Kasumi-1 (cell line): Measurements from ENCODE around the gene HM13.
A peak's percentile ranks its signal among the peaks of the same experiment; 100 is the strongest.
"Not testable (repeated sequence)": the region's sequence is repeated elsewhere in the genome, so short reads cannot be mapped to it uniquely, and the experiment has no call there.

Experiments
- DNase-seq, 2 experiments: peaks; one replicate each; lab custom pipeline; 2025; lab: John Stamatoyannopoulos, UW

HM13 gene

DNA sequence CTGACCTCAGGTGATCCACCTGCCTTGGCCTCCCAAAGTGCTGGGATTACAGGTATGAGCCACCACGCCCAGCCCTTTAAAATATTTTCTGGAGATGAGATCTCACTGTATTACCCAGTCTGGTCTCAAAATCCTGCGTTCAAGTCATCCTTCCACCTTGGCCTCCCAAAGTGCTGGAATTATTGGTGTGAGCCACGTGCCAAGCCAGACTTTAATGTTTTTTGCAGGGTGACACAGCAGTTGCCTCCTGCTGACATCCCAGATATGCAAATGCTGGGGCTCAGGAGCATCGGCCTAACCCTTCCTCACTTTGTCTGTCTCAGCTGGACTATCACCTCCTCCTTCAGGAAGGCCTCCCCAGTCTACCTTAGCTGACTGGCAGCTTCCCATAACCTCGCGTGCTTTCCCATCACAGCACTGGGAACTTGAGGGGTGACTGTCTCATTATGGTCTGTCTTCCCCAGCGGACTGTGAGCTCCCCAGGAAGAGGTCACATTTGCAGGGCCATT is 76.5 kb downstream of the HM13 start:
- no peak for DNase-seq

DNA sequence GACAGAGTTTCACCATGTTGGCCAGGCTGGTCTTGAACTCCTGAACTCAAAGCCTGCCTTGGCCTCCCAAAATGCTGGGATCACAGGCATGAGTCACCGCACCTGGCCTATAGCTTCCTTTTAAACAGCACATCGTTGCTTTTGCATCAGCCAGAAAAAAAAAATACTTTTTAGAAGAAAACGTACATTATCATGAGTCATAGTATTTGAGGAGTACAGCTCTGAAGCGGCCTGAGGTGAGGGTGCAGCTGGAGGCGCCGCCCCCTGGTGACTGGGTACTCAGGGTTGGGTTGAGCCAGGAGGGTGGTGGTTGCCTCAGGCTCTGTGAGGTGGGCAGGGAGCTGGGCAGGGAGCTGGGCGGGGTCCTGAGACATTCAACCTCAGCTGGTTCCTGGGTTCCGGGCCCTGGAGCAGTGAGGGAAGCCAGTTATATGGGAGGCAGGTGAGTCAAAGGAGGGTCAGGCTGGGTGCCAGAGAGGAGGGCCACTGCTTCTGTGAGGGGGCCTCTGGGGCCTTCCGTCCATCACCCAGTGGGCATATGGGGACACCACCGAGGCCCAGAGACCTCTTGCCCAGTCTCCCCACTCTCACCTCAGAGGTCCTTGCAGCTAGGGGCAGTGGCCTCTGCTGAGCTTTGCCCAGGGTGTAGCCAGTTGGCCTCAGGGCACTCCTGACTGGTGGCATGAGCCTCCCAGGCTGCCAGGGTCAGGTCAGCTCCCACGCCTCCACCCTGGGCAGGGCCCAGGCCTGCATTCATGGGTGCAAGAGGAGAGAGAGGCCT is 79.2 kb downstream of the HM13 start:
- no peak for DNase-seq

DNA sequence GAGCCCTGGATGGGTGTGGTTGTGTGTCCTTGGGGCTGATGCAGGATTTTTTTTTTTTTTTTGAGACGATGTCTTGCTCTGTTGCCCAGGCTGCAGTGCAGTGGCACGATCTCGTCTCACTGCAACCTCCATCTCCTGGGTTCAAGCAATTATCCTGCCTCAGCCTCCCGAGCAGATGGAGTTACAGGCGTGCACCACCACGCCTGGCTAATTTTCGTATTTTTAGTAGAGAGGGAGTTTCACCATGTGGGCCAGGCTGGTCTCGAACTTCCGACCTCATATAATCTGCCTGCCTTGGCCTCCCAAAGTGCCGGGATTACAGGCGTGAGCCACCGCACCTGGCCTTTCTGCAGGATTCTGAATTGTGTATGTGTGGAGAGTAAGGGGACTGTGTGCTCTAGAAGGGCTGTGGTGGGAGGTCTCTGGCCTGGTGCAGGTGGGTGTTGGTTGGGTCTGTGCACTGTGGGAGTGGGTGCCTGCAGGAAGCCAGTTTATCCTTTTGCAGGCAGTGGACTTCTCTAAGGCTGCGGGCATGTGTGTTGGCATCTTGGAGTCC is 79.8 kb downstream of the HM13 start:
- no peak for DNase-seq

DNA sequence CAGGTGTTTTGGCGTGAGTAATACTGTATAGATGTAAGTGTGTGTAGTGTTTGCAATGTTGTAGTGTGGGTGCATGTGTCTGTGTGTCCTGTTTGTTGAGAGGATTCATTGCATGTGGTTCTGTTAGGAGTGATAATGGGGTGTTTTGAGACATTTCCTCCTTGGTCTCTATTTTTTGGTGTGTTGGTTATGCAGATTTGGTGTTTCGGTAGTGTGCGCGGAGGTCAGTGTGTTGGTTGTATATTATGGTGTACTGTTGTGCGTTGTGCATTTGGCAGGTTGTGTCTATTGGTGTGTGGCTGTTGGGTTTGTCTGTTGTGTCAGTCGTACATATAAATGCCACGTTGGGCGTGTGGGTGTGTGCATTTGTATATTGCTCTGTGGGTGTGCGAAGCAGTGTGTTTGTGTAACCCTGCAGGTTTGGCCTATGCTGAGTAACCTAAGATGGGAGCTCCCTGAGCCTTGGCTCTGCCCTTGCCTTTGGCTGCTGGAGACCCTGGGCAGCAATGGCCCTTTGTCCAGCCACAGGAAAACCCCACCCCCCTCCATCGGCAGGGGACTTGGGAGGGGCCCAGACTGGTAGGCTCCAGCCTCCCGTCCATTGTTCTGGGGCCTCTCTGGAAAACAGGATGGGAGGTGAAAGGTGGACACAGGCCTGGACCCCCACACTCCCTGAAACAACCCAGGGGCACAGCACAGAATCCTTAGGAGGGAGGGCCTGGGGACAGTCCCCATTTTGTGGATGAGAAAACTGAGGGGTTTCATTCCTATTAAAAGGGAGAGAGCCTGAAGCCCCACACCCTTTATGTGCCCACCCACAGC is 80.5 kb downstream of the HM13 start:
- no peak for DNase-seq

DNA sequence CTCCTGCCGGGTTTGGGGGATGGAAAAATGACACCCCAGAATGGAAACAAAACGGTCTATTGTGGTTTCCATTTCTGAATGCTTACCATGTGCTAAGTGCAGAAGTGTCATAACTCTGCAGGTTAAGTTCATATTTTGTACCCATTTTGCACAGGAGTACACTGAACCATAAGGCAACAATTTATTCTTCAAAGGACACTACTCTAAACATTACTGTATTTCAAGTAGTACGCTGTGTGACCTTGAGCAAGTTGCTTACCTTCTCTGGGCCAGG is 81.1 kb downstream of the HM13 start:
- DNase-seq, result no peak

DNA sequence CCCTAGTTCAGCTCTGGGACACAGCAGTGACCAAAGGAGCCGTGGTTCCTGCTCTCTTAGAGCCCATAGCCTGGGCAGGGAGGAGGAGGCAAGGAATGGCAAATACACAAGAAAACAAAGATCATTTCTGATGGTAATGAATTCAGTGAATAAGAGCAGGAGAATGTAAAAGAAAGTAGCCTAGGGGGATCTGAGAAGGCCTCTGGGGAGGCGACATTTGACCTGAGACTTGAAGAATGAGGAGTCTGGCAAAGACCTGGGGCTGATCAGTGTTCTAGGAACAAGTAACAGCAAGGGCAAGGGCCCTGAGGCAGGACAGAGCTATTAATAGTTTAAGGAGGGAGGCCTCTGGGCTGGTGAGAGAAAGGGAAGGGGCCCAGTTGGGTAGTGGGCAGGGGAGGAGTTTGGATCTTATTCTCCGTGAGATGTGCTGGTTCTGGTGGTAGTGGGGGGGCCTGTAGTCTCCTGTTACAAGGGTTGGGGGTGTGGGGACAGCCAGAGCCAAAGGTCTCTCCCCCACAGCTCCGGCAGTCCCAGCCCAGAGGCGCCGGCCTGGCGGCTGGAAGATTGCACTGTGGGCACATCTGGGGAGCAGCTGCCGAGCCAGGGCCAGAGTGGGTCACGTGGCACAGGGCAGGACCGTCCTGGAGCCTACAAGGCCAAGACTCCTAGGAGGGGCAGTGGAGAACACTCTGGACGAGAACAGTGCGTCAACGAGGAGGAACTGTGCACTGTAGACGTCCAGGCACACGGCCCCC is 81.6 kb downstream of the HM13 start:
- DNase-seq, result no peak

DNA sequence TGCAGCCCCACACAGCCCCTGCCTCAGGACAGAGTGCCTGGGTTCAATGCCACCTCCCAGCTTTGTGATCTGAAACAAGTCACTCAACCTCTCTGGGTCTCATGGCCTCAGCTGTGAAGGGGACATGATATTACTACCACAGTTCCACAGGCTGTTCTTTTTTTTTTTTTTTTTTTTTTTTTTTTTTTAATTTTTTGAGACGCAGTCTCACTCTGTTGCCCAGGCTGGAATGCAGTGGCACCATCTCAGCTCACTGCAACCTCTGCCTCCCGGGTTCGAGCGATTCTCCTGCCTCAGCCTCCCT is 82.1 kb downstream of the HM13 start:
- DNase-seq, result not testable (repeated sequence)

DNA sequence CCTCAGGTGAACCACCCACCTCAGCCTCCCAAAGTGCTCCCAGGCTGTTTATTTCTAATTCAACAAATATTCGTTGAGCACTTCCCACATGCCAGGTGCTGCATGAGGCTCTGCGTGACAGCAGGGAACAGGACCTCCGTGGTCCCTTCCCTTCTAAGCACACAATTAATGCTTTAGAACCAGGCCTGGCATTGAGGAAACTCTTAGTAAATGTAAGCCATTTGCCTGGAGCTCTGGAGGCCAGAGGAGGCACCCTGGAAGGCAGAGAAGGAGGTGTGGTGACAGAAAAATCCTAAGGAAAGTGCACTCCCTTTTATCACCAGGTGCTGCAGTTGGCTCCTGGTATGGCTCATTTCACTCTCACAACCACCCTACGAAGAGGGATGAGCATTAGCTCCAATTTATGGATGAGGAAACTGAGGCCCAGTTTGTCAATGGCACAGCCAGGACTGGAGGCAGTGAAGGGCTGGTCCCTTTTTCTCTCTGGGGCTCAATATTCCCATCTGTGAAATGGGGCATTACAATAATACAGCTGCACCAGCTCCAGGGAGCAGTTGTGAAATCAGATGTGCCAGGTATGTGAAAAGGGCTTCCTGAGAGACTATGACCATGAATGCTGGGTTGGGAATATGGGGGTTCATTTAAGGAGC is 82.7 kb downstream of the HM13 start:
- DNase-seq, result no peak

DNA sequence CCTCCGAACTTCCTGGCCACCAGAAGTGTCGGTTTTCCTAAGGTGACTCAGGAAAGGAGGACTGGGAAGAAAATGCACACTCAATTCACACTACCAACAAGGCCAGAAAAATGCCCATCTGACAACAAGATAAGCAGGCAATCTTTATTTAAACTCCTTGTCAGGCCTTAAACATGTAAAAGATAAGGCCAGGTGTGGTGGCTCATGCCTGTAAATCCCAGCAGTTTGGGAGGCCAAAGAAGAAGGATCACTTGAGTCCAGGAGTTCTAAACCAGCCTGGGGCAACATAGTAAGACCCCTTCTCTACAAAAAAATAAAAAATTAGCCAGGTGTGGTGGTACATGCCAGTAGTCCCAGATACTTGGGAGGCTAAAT is 83.2 kb downstream of the HM13 start:
- no peak for DNase-seq

DNA sequence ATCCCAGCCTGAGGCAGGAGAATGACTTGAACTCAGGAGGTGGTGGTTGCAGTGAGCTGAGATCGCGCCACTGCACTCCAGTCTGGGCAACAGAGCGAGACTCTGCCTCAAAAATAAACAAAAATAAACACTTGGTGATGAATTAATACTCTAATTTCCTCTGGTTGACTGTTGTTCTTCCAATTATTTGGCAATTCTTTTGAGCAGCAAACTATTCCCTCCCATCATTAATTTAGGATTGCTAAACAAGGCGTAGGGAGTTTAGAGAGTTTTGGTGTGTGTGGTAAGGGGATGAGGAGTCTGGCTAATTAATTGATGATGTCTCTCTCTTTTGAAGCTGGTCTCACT is 88.2 kb downstream of the HM13 start:
- DNase-seq, result no peak

DNA sequence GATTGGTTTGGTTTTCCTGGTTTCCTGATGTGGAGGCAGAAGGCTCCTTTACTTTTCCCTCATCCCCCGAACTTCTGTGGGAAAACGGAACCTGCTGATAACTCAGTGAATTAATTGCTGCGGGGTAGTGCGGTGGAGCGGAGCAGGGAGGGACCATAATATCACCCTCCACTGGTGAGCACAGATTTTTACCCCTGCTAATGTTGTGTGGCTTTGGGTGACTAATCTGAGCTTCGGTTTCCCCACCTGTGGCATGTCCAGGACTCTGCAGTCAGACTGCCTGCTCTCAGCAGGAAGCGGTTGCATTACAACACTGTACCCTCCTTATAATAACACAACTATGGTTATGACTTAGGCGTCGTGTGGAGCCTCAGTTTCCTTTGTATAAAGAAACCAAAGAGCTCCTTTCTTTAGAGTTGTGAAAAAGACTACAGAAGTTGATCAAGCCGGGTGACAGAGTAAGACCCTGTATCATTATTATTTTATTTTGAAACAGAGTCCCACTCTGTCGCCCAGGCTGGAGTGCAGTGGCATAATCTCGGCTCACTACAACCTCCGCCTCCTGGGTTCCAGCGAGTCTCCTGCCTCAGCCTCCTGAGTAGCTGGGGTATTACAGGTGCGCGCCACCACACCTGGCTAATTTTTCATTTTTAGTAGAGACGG is 88.7 kb downstream of the HM13 start:
- DNase-seq, result peak; percentile 29 to 47

DNA sequence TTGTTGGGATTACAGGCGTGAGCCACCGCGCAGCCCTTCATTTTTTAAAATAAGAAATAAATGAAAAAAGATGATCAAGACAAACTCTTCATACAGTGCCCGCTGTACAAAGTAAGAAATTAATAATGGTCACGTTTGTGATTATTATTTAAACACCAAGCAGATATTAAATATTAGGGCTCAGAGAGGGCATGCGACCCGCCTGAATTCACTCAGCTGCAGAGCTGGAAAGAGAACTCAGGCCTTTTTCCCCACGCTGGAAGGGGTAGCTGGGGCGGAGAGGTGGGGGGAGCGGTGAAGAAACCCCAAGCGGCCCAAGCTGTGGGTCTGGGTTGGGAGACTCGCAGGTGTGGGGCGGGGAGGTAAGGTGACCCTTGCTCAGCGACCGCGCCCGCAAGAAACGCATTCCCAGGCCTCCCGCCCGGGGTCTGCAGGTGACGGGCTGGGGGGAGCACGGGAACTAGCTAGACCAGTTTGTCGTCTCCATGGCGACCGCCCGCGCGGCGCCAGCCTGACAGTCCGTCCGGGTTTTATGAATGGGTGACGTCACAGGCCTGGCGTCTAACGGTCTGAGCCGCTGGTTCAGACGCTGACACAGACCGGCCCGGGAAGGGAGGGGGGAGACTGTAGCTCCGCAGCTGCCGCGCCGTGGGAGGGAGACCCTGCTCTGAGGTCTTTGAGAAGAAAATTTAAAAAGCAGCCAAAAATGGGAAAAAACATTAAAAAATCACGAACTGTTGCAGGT is 89.8 kb downstream of the HM13 start:
- peak; percentile 73 to 81 for DNase-seq

DNA sequence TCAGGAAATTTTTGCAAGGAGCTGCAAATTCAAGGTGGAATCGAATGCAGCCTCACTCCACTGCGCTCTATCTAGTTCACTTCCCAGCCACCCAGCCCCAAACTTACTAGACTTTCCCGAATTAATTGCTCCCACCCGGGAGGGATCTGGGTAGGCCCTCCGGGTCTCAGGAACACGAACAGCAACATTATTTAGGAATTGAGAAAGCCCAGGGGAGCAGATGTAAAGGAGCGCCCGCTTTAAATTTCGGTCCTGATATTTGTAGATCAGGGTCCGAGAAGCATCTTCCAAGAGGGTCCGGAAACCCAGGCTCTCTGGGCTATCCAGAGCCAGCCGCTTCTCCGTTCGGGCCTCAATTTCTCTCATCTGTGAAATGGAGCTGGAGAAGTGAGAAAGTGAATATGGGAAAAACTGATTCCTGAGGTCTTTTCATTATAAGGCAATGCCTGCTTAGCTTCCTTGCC is 90.4 kb downstream of the HM13 start:
- no peak for DNase-seq

DNA sequence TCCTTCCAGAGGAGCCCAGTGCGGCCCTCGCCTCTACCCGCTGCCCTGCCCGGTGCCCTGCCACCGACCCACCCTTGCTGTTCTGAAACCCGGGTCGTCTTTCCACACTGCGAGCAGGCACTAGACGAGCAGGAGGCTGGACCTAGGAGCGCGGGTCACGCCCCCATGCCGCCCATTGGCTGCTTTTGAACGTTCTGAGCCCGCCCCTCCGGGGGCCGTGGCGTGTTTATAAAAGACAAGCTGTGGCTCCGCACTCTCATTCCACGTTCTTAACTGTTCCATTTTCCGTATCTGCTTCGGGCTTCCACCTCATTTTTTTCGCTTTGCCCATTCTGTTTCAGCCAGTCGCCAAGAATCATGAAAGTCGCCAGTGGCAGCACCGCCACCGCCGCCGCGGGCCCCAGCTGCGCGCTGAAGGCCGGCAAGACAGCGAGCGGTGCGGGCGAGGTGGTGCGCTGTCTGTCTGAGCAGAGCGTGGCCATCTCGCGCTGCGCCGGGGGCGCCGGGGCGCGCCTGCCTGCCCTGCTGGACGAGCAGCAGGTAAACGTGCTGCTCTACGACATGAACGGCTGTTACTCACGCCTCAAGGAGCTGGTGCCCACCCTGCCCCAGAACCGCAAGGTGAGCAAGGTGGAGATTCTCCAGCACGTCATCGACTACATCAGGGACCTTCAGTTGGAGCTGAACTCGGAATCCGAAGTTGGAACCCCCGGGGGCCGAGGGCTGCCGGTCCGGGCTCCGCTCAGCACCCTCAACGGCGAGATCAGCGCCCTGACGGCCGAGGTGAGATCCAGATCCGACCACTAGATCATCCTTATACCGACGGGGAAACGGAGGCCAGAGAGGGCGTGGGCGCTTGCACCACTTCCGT is 91.0 kb downstream of the HM13 start, which contains the start of gene ID1:
Gene ID1 (plus strand): TSS at position 259 of the 871 bp plus-strand sequence. CDS start 99 bp downstream, at position 358.
- DNase-seq, result peak; percentile 92 to 93

DNA sequence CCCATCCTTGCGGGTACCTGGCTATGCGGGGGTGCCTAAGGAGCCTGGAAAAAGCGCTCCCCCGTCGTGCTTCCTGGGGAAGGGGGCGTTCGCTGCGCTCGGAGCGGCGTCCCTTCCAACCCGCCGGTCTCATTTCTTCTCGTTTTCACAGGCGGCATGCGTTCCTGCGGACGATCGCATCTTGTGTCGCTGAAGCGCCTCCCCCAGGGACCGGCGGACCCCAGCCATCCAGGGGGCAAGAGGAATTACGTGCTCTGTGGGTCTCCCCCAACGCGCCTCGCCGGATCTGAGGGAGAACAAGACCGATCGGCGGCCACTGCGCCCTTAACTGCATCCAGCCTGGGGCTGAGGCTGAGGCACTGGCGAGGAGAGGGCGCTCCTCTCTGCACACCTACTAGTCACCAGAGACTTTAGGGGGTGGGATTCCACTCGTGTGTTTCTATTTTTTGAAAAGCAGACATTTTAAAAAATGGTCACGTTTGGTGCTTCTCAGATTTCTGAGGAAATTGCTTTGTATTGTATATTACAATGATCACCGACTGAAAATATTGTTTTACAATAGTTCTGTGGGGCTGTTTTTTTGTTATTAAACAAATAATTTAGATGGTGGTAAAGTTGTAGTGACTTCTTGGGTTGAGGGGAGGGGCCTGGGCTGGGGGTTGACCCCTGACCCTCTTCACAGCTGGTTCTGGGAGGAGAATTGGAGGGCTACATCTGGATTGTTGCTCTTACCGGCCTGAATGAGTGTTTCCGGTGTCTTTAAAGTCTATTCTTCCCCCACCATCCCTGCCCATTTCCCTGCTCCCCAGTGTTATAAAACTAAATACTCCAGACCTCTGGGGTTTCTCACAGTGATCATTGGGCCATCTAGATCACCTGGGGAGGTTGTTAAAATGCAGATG is 91.9 kb downstream of the HM13 start:
- DNase-seq, result peak; percentile 36 to 51

DNA sequence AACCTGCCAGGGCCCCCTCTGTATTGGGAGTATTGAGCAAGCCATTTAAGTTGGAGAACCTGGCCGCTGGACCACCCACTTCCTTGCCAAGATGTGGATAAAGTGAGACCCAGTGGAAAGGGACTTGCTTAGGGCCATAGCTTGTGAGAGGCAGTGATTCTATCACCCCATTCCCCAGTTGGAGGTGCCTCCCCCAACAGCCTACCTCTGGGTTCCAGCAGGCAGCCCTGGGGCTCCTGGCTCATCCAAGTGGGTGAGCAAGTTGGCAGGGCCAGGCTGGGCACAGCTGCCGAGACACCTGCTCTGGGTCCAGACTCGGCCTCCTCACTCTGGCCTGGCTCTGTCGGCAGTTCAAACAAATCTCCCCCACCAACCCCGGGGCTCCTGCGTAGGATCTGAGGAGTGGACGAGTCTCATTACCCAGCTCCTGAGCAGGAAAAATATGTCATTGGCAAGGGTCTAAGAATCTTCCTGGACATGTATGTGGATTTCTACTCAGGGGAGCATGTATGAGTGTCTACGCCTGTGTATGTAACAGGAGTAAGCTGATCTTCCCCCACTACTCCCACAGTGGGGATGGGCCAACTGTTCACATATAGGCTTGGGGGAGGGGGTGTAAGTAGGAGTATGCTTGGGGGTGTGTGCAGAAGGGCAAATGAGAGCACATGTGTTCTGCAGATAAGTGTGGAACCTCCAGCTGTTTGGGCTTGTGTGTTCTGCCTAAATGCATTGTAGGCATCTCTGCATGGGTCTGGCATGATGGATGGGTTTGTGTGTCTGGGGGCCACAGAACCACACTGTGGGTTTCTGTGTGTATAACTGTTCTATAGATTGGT is 92.8 kb downstream of the HM13 start:
- peak; percentile 50 to 57 for DNase-seq

DNA sequence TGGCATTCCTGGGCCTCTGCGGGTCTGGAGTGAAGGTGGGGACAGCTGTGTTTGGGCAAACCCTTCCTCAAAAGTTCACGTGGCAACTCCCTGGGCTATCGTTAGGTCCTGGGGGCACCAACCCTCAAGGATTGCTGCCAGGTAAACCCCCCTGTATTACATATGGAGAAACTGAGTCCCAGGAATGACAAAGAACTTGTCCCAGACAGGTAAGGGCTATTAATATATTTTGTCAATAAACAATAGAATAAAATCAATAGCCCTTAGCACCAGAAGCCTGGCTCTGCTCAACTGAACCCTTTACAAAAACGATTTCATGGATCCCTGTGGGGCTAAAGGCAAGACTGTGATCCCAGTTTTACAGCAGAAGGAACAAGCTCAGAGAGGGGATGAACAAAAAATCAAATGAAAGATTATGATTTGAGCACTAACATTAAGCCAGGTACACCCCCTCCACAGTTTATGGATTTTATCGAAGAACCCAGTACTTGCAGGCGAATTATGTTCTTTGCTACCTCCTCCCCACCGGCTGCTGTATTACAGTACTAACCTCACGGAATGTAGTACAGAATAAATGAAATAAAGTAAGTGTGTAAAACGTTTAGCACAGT is 93.5 kb downstream of the HM13 start:
- DNase-seq, result no peak
